CD4-positive, alpha-beta memory T cell (primary cell): ENCODE data around the gene POLR2A. TPM values are rescaled to one million over a fixed set of nuclear protein-coding genes. Genes with fewer than 3 reads are reported as not detected.
A peak's percentile ranks its signal among the peaks of the same experiment; 100 is the strongest.

Experiments
- CTCF ChIA-PET: fragments of 350-600 bp; sonication (Branson Sonifier 250); formaldehyde crosslinking; loops from one replicate; lab custom pipeline; 2021; ENCODE audit warnings: inconsistent platforms; ENCODE audit not compliant: partially characterized antibody; lab: Charles Lee
- POLR2A ChIA-PET: fragments of 350-600 bp; sonication (Branson Sonifier 250); formaldehyde crosslinking; loops from one replicate; lab custom pipeline; 2021; ENCODE audit not compliant: partially characterized antibody; lab: Charles Lee
- DNase-seq, 5 donors: peaks; one replicate each; pipeline versions ENCODE4 v3.0.0 to v3.0.0-alpha.2; 2020 to 2022; ENCODE audit warnings: mixed read lengths in 1 of 5
- H3K27ac ChIP-seq: one replicate; pipeline ENCODE4 v1.7.0; 2013; ENCODE audit warnings: low read depth, low read length
- H3K27me3 ChIP-seq: 2 replicates; pipeline ENCODE4 v1.7.0; 2013; ENCODE audit warnings: mild to moderate bottlenecking, low read length, moderate library complexity; ENCODE audit not compliant: insufficient read depth
- H3K36me3 ChIP-seq: 2 replicates; pipeline ENCODE4 v1.7.0; 2013; ENCODE audit warnings: mild to moderate bottlenecking, low read length, moderate library complexity; ENCODE audit not compliant: insufficient read depth
- H3K4me1 ChIP-seq: 2 replicates; pipeline ENCODE4 v1.7.0; 2013; ENCODE audit warnings: mild to moderate bottlenecking, low read length, moderate library complexity; ENCODE audit not compliant: insufficient read depth
- H3K4me3 ChIP-seq, 2 donors: one replicate each; pipeline ENCODE4 v1.7.0; 2013; ENCODE audit warnings: low read length in 2 of 2, mild to moderate bottlenecking in 1 of 2
- H3K9me3 ChIP-seq, 2 donors: one replicate each; pipeline ENCODE4 v1.7.0; 2013; ENCODE audit warnings: low read length in 2 of 2, control low read depth in 1 of 2; ENCODE audit not compliant: control insufficient read depth in 1 of 2
- H3K27ac Mint-ChIP-seq, 7 donors: one replicate each; pipeline ENCODE4 v1.8.0; 2020 to 2021; ENCODE audit warnings: mixed read lengths in 7 of 7, mild to moderate bottlenecking in 6 of 7, inconsistent platforms in 3 of 7, moderate library complexity in 3 of 7
- H3K27me3 Mint-ChIP-seq, 2 donors: one replicate each; pipeline ENCODE4 v1.8.0; 2020 to 2021; ENCODE audit warnings: mixed read lengths in 2 of 2
- H3K36me3 Mint-ChIP-seq, 2 donors: one replicate each; pipeline ENCODE4 v1.8.0; 2020 to 2021; ENCODE audit warnings: mixed read lengths in 2 of 2, inconsistent platforms in 1 of 2, mild to moderate bottlenecking in 1 of 2
- H3K4me1 Mint-ChIP-seq, 4 donors: one replicate each; pipeline ENCODE4 v1.8.0; 2020 to 2021; ENCODE audit warnings: mixed read lengths in 4 of 4, mild to moderate bottlenecking in 1 of 4
- H3K4me3 Mint-ChIP-seq, 8 donors: one replicate each; pipeline ENCODE4 v1.8.0; 2020 to 2021; ENCODE audit warnings: mixed read lengths in 8 of 8, mild to moderate bottlenecking in 7 of 8, moderate library complexity in 6 of 8, inconsistent platforms in 3 of 8
- H3K9me3 Mint-ChIP-seq, 8 donors: one replicate each; pipeline ENCODE4 v1.8.0; 2020 to 2021; ENCODE audit warnings: mixed read lengths in 8 of 8, mild to moderate bottlenecking in 5 of 8, inconsistent platforms in 3 of 8, moderate library complexity in 1 of 8
- intact Hi-C: fragments of 100-400 bp; cut with micrococcal nuclease; formaldehyde crosslinking; loops from one replicate; pipeline ENCODE4 v1.15.1; 2023
- polyA plus RNA-seq, 2 donors: library from polyadenylated mRNA; unstranded; fragments of 300-500 nt; fragmentation: Illumina TruSeq; gene quantifications; one replicate each; pipeline ENCODE4 v1.2.3, GENCODE V29; 2021
- total RNA-seq, 2 experiments: library from RNA; stranded (reverse); gene quantifications; one replicate each; pipeline ENCODE4 v1.2.3, GENCODE V29; 2021

The POLR2A gene
- total and polyA plus RNA-seq, 4 experiments from 2014 or later: 8.6 to 191 (median 127) TPM

GRCh38 chr17:7460850-7461660, 23.1 kb upstream of the POLR2A start:
- POLR2A ChIA-PET: interaction anchor here (1.4 to 23.4 kb wide), 2 partner anchors 15 to 21 kb away, joined by 3 to 398 read pairs; partner anchors contain the start of genes POLR2A, SLC35G6 and ZBTB4
- H3K36me3 Mint-ChIP-seq: peaks cover 9 to 29% of the 10 kb centered on the region in 2 donors
- intact Hi-C loops: no loop called here

GRCh38 chr17:7462474-7463371, 21.4 kb upstream of the POLR2A start:
- Mint-ChIP-seq H3K36me3 (peaks cover 9 to 37% of the 10 kb centered on the region in 2 donors), H3K27ac (no peak overlapping the region), H3K9me3 (no peaks in the 10 kb centered on the region), H3K4me3 (peak overlapping the region in 1 of 8 donors; percentile 36), H3K4me1 (peaks cover 2 to 19% (median 4%) of the 10 kb centered on the region in 4 donors), H3K27me3 (no peaks in the 10 kb centered on the region)
- no peak overlapping the region for H3K4me3 ChIP-seq
- H3K27ac ChIP-seq: no peak overlapping the region
- peaks cover 6% of the 10 kb centered on the region for H3K36me3 ChIP-seq
- POLR2A ChIA-PET: interaction anchor here (1.1 to 23.4 kb wide), 3 partner anchors 9 to 26 kb away, joined by 3 to 398 read pairs (median 3); partner anchors contain the start of genes POLR2A, SLC35G6 and ZBTB4
- no peak for DNase-seq
- CTCF ChIA-PET: interaction anchor here (1.1 to 1.3 kb wide), 2 partner anchors 27 to 107 kb away, joined by 3 read pairs; no protein-coding TSS in a partner anchor
- H3K27me3 ChIP-seq: no peaks in the 10 kb centered on the region
- no peaks in the 10 kb centered on the region for H3K9me3 ChIP-seq
- H3K4me1 ChIP-seq: peaks cover 2% of the 10 kb centered on the region
- intact Hi-C loops: no loop called here

More at GRCh38 chr17:7460850-7461660, 23.1 kb upstream of the POLR2A start:
- Histone ChIP-seq H3K4me1 (peaks cover 9% of the 10 kb centered on the region), H3K27ac (no peak overlapping the region), H3K27me3 (no peaks in the 10 kb centered on the region), H3K36me3 (no peaks in the 10 kb centered on the region), H3K9me3 (no peaks in the 10 kb centered on the region), H3K4me3 (no peak overlapping the region)
- no peaks in the 10 kb centered on the region for H3K27me3 Mint-ChIP-seq
- H3K27ac Mint-ChIP-seq: peak overlapping the region in 2 of 7 donors; percentile 18 to 46
- H3K9me3 Mint-ChIP-seq: no peaks in the 10 kb centered on the region
- H3K4me3 Mint-ChIP-seq: no peak overlapping the region
- DNase-seq: no peak
- CTCF ChIA-PET: interaction anchor here (1.3 to 1.6 kb wide), 2 partner anchors 24 to 25 kb away, joined by 3 to 5 read pairs; no protein-coding TSS in a partner anchor
- H3K4me1 Mint-ChIP-seq: peaks cover 8 to 21% (median 13%) of the 10 kb centered on the region in 4 donors

GRCh38 chr17:7463372-7463846, 20.8 kb upstream of the POLR2A start:
- H3K36me3 ChIP-seq: peaks cover 6% of the 10 kb centered on the region
- H3K36me3 Mint-ChIP-seq: peaks cover 9 to 39% of the 10 kb centered on the region in 2 donors
- intact Hi-C loops: no loop called here
- peaks cover 3% of the 10 kb centered on the region for H3K4me1 ChIP-seq
- H3K4me1 Mint-ChIP-seq: peaks cover 2 to 22% (median 5%) of the 10 kb centered on the region in 4 donors
- H3K27ac ChIP-seq: no peak overlapping the region
- H3K4me3 ChIP-seq: no peak overlapping the region
- no peaks in the 10 kb centered on the region for H3K9me3 ChIP-seq
- peak overlapping the region in 1 of 8 donors; percentile 36 for H3K4me3 Mint-ChIP-seq
- ChIA-PET POLR2A (interaction anchor here (1.1 to 23.4 kb wide), 4 partner anchors 8 to 27 kb away, joined by 3 to 398 read pairs (median 4); partner anchors contain the start of genes POLR2A, SLC35G6 and ZBTB4), CTCF (no interaction called here)
- no peaks in the 10 kb centered on the region for H3K9me3 Mint-ChIP-seq
- H3K27me3 ChIP-seq: no peaks in the 10 kb centered on the region
- no peaks in the 10 kb centered on the region for H3K27me3 Mint-ChIP-seq
- peak overlapping the region in 1 of 7 donors; percentile 41 for H3K27ac Mint-ChIP-seq
- no peak for DNase-seq

- peaks cover 9 to 35% of the 10 kb centered on the region in 2 donors for H3K36me3 Mint-ChIP-seq
- no peak overlapping the region for H3K4me3 Mint-ChIP-seq
- no peak overlapping the region for H3K4me3 ChIP-seq
- DNase-seq: no peak
- no peaks in the 10 kb centered on the region for H3K27me3 Mint-ChIP-seq
- intact Hi-C loops: no loop called here
- H3K36me3 ChIP-seq: peaks cover 6% of the 10 kb centered on the region
- peaks cover 3% of the 10 kb centered on the region for H3K4me1 ChIP-seq
- ChIA-PET CTCF (interaction anchor here (1.4 kb wide), 1 partner anchor 26 kb away, joined by 3 read pairs; no protein-coding TSS in a partner anchor), POLR2A (interaction anchor here (1.4 to 23.4 kb wide), 3 partner anchors 9 to 27 kb away, joined by 3 to 398 read pairs (median 4); partner anchors contain the start of genes POLR2A, SLC35G6 and ZBTB4)
- H3K27me3 ChIP-seq: no peaks in the 10 kb centered on the region
- H3K27ac Mint-ChIP-seq: no peak overlapping the region
- no peaks in the 10 kb centered on the region for H3K9me3 Mint-ChIP-seq
- no peaks in the 10 kb centered on the region for H3K9me3 ChIP-seq
- H3K4me1 Mint-ChIP-seq: peaks cover 2 to 22% (median 3%) of the 10 kb centered on the region in 4 donors
- H3K27ac ChIP-seq: no peak overlapping the region
These were observed 20.1 kb upstream of the POLR2A start for GRCh38 chr17:7464081-7464480.

GRCh38 chr17:7465597-7466275, 18.4 kb upstream of the POLR2A start:
- Mint-ChIP-seq H3K4me3 (no peak overlapping the region), H3K27me3 (no peaks in the 10 kb centered on the region), H3K27ac (no peak overlapping the region), H3K4me1 (peaks cover 0 to 17% (median 3%) of the 10 kb centered on the region in 4 donors), H3K36me3 (peaks cover 9 to 35% of the 10 kb centered on the region in 2 donors), H3K9me3 (no peaks in the 10 kb centered on the region)
- H3K27ac ChIP-seq: no peak overlapping the region
- intact Hi-C loops: no loop called here
- H3K27me3 ChIP-seq: no peaks in the 10 kb centered on the region
- H3K4me1 ChIP-seq: peaks cover 3% of the 10 kb centered on the region
- no peak overlapping the region for H3K4me3 ChIP-seq
- ChIA-PET CTCF (interaction anchor here (1.4 kb wide), 1 partner anchor 28 kb away, joined by 3 read pairs; no protein-coding TSS in a partner anchor), POLR2A (interaction anchor here (0.8 to 23.4 kb wide), 4 partner anchors 9 to 24 kb away, joined by 3 to 398 read pairs (median 3); partner anchors contain the start of genes POLR2A, SLC35G6 and ZBTB4)
- DNase-seq: no peak
- no peaks in the 10 kb centered on the region for H3K9me3 ChIP-seq
- H3K36me3 ChIP-seq: peaks cover 6% of the 10 kb centered on the region

- no peak for DNase-seq
- peaks cover 6% of the 10 kb centered on the region for H3K36me3 ChIP-seq
- H3K36me3 Mint-ChIP-seq: peaks cover 6 to 31% of the 10 kb centered on the region in 2 donors
- H3K4me3 ChIP-seq: no peak overlapping the region
- no peak overlapping the region for H3K4me3 Mint-ChIP-seq
- intact Hi-C loops: no loop called here
- H3K9me3 Mint-ChIP-seq: no peaks in the 10 kb centered on the region
- no peaks in the 10 kb centered on the region for H3K27me3 ChIP-seq
- H3K4me1 ChIP-seq: peaks cover 3% of the 10 kb centered on the region
- no peak overlapping the region for H3K27ac ChIP-seq
- no peaks in the 10 kb centered on the region for H3K27me3 Mint-ChIP-seq
- H3K4me1 Mint-ChIP-seq: peaks cover under 1 to 15% (median 2%) of the 10 kb centered on the region in 4 donors
- ChIA-PET CTCF (no interaction called here), POLR2A (interaction anchor here (0.8 to 23.4 kb wide), 4 partner anchors 10 to 25 kb away, joined by 3 to 398 read pairs (median 3); partner anchors contain the start of genes POLR2A, SLC35G6 and ZBTB4)
- H3K9me3 ChIP-seq: no peaks in the 10 kb centered on the region
- no peak overlapping the region for H3K27ac Mint-ChIP-seq
These were observed 17.9 kb upstream of the POLR2A start for GRCh38 chr17:7466318-7466638.
